A673 (cell line): ENCODE data around the gene SLC25A11. TPM values are rescaled to one million over a fixed set of nuclear protein-coding genes. Genes with fewer than 3 reads are reported as not detected.

Experiments used
- BruUV-seq: library from RNA; stranded (reverse); fragments of 400-500 nt; replicated peaks from 2 replicates; lab custom pipeline; 2021; lab: Mats Ljungman, UMichigan
- CTCF ChIA-PET: fragments of 300-600 bp; sonication (Branson Sonifier 250); formaldehyde crosslinking; loops from one replicate; lab custom pipeline; 2022; ENCODE audit warnings: antibody characterized with exemption; lab: Charles Lee
- POLR2A ChIA-PET: fragments of 300-600 bp; sonication (Branson Sonifier 250); formaldehyde crosslinking; loops from one replicate; lab custom pipeline; 2022; ENCODE audit warnings: antibody characterized with exemption; ENCODE audit not compliant: low non-redundant PET; lab: Charles Lee
- DNase-seq: peaks from one replicate; pipeline ENCODE4 v3.0.0-alpha.2; 2015; ENCODE audit warnings: low spot score
- H3K27ac ChIP-seq: fragments of 200-600 bp; sonication (generic); 2 replicates; pipeline ENCODE4 v1.5.1; 2016; ENCODE audit warnings: mixed run types, low read depth, mild to moderate bottlenecking, mixed read lengths, antibody characterized with exemption, low read length; ENCODE audit not compliant: poor library complexity, severe bottlenecking
- H3K27me3 ChIP-seq: fragments of 200-600 bp; sonication (generic); replicated peaks from 2 replicates; pipeline ENCODE4 v1.6.1; 2017; ENCODE audit warnings: mixed run types, low read depth, mild to moderate bottlenecking, mixed read lengths, antibody characterized with exemption, low read length; ENCODE audit not compliant: insufficient read depth, poor library complexity
- H3K36me3 ChIP-seq: fragments of 200-600 bp; sonication (generic); 2 replicates; pipeline ENCODE4 v1.6.1; 2016; ENCODE audit warnings: mixed run types, mild to moderate bottlenecking, mixed read lengths, antibody characterized with exemption, low read length; ENCODE audit not compliant: insufficient read depth, poor library complexity, severe bottlenecking
- H3K4me1 ChIP-seq: fragments of 200-600 bp; sonication (generic); 2 replicates; pipeline ENCODE4 v1.6.1; 2017; ENCODE audit warnings: mixed run types, mild to moderate bottlenecking, mixed read lengths, antibody characterized with exemption, low read length; ENCODE audit not compliant: insufficient read depth, poor library complexity, severe bottlenecking
- H3K4me3 ChIP-seq: fragments of 200-600 bp; sonication (generic); 2 replicates; pipeline ENCODE4 v1.5.1; 2016; ENCODE audit warnings: low read depth, mixed run types, mild to moderate bottlenecking, mixed read lengths, low read length; ENCODE audit not compliant: poor library complexity, severe bottlenecking
- H3K9me3 ChIP-seq: fragments of 200-600 bp; sonication (generic); 2 replicates; pipeline ENCODE4 v1.6.1; 2016; ENCODE audit warnings: mixed run types, low read depth, mild to moderate bottlenecking, mixed read lengths, antibody characterized with exemption, low read length; ENCODE audit not compliant: poor library complexity, severe bottlenecking
- EZH2 ChIP-seq: fragments of 200-600 bp; sonication (generic); IDR thresholded peaks from 2 replicates; pipeline ENCODE4 v1.6.1; 2017; ENCODE audit warnings: borderline replicate concordance, low read depth, mild to moderate bottlenecking, mixed read lengths, antibody characterized with exemption, low read length; ENCODE audit not compliant: poor library complexity, severe bottlenecking
- intact Hi-C: fragments of 100-400 bp; cut with micrococcal nuclease; formaldehyde crosslinking; loops from one replicate; pipeline ENCODE4 v1.10.0; 2022; ENCODE audit not compliant: unreplicated experiment
- total RNA-seq: library from RNA; stranded (reverse); gene quantifications from 2 replicates; pipeline ENCODE4 v1.2.3, GENCODE V29; 2021
- TF ChIP-seq, protein P1 (sequence below): fragments of 300-800, 200-600 bp; sonication (generic); conservative IDR thresholded peaks from 2 replicates; pipeline ENCODE4 v1.5.1; 2017; ENCODE audit warnings: low read depth, mild to moderate bottlenecking, antibody characterized with exemption, low read length, moderate library complexity, mixed read lengths

The SLC25A11 gene
- total RNA-seq, 1 experiment from 2014 or later: 113 TPM

DNA sequence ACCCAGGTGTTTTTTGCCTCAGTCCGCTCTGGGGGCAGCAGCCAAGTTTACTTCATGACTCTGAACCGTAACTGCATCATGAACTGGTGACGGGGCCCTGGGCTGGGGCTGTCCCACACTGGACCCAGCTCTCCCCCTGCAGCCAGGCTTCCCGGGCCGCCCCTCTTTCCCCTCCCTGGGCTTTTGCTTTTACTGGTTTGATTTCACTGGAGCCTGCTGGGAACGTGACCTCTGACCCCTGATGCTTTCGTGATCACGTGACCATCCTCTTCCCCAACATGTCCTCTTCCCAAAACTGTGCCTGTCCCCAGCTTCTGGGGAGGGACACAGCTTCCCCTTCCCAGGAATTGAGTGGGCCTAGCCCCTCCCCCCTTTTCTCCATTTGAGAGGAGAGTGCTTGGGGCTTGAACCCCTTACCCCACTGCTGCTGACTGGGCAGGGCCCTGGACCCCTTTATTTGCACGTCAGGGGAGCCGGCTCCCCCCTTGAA is 42.6 kb downstream of the SLC25A11 start:
- H3K9me3 ChIP-seq: no peaks in the 10 kb centered on the region
- ChIA-PET POLR2A (no interaction called here), CTCF (no interaction called here)
- BruUV-seq: no TSS peak
- no peak overlapping the region for H3K27ac ChIP-seq
- H3K4me1 ChIP-seq: peaks cover 5% of the 10 kb centered on the region
- no peak for TF ChIP-seq EZH2
- TF ChIP-seq, protein P1, sequence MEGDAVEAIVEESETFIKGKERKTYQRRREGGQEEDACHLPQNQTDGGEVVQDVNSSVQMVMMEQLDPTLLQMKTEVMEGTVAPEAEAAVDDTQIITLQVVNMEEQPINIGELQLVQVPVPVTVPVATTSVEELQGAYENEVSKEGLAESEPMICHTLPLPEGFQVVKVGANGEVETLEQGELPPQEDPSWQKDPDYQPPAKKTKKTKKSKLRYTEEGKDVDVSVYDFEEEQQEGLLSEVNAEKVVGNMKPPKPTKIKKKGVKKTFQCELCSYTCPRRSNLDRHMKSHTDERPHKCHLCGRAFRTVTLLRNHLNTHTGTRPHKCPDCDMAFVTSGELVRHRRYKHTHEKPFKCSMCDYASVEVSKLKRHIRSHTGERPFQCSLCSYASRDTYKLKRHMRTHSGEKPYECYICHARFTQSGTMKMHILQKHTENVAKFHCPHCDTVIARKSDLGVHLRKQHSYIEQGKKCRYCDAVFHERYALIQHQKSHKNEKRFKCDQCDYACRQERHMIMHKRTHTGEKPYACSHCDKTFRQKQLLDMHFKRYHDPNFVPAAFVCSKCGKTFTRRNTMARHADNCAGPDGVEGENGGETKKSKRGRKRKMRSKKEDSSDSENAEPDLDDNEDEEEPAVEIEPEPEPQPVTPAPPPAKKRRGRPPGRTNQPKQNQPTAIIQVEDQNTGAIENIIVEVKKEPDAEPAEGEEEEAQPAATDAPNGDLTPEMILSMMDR: no peak
- DNase-seq: no peak
- intact Hi-C loops: no loop called here
- H3K27me3 ChIP-seq: no peaks in the 10 kb centered on the region
- no peak overlapping the region for H3K4me3 ChIP-seq
- peaks cover 30% of the 10 kb centered on the region for H3K36me3 ChIP-seq

DNA sequence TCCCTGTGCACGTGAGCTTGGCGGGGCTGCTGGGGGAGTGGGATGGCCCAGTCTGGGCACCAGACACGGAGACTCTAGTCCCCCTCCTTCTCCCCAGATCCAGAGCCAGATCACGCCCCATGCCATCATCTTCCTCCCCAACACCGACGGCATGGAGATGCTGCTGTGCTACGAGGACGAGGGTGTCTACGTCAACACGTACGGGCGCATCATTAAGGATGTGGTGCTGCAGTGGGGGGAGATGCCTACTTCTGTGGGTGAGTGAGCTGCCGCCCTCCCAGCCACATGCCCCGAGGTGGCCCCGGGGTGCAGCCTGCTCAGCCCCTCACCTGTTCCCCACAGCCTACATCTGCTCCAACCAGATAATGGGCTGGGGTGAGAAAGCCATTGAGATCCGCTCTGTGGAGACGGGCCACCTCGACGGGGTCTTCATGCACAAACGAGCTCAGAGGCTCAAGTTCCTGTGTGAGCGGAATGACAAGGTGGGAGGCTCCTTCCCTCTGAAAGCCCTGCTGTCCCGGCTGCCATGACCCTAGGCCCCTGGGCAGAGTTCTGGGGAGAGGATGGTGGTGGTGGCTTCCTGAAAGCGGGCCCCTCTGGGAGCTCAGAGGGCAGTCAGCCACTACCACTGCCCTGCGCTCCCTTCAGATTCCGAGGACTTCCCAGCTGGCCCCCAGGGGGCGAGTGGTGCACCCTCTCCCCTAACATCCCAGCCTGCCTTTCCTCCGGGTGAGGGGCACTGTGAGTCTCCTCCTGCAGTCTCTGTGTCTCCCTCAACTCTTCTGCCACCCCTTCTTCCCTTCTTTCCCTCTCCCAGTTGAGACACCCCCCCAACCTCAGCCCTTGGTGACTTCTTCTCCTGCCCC is 43.3 kb downstream of the SLC25A11 start:
- no TSS peak for BruUV-seq
- intact Hi-C loops: no loop called here
- TF ChIP-seq, protein P1: no peak
- TF ChIP-seq EZH2: no peak
- Histone ChIP-seq H3K36me3 (peaks cover 37% of the 10 kb centered on the region), H3K9me3 (no peaks in the 10 kb centered on the region), H3K4me3 (no peak overlapping the region), H3K27me3 (no peaks in the 10 kb centered on the region), H3K4me1 (peaks cover 5% of the 10 kb centered on the region), H3K27ac (no peak overlapping the region)
- DNase-seq: no peak
- ChIA-PET CTCF (no interaction called here), POLR2A (no interaction called here)

DNA sequence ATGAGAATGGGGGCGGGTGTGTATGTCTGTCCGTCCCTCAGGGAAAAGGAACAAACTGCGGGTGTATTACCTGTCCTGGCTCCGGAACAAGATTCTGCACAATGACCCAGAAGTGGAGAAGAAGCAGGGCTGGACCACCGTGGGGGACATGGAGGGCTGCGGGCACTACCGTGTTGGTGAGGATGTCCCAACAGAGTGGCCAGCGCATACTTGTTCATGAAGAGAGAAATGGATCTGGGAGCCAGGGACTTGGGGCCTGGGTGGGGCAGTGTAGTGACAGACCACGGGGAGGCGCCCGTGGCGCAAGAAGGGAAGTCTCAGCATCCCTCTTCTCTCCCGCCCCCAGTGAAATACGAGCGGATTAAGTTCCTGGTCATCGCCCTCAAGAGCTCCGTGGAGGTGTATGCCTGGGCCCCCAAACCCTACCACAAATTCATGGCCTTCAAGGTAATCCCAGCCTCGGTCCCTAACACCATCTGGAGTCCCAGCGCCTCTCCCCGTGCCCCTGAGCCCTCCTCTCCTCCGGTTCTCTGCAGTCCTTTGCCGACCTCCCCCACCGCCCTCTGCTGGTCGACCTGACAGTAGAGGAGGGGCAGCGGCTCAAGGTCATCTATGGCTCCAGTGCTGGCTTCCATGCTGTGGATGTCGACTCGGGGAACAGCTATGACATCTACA is 44.1 kb downstream of the SLC25A11 start:
- no peak for TF ChIP-seq EZH2
- TF ChIP-seq, protein P1: peak; percentile 13; the same call in 1 of the 2 replicates
- intact Hi-C loops: no loop called here
- H3K27ac ChIP-seq: no peak overlapping the region
- H3K4me3 ChIP-seq: no peak overlapping the region
- peaks cover 45% of the 10 kb centered on the region for H3K36me3 ChIP-seq
- H3K27me3 ChIP-seq: no peaks in the 10 kb centered on the region
- CTCF ChIA-PET: no interaction called here
- H3K9me3 ChIP-seq: no peaks in the 10 kb centered on the region
- peaks cover 5% of the 10 kb centered on the region for H3K4me1 ChIP-seq
- DNase-seq: peak; percentile 37
- POLR2A ChIA-PET: no interaction called here
- BruUV-seq: TSS peak; percentile 31
